Sciatic nerve (tissue), 2 donors: Measurements from ENCODE around the gene PDE9A. TPM values are rescaled to one million over a fixed set of nuclear protein-coding genes. Genes with fewer than 3 reads are reported as not detected.
A peak's percentile ranks its signal among the peaks of the same experiment; 100 is the strongest.
"Not testable (repeated sequence)": the region's sequence is repeated elsewhere in the genome, so short reads cannot be mapped to it uniquely, and the experiment has no call there.

ENCODE experiments used
- ATAC-seq: fragments of 200-7000 bp; cut with Tn5 transposase; one replicate; pipeline ENCODE4 v1.9.1; 2020; ENCODE audit warnings: mild to moderate bottlenecking, moderate library complexity
- DNase-seq: peaks from one replicate; pipeline ENCODE4 v3.0.0-alpha.2; 2020; ENCODE audit warnings: low spot score
- intact Hi-C: fragments of 100-400 bp; cut with DNase I; formaldehyde crosslinking; loops from one replicate; pipeline ENCODE4 v1.14.2; 2022
- total RNA-seq: library from RNA; stranded (reverse); fragmentation: NEBNext Ultra II Directional; extraction: Animal tissue kit (Norgen Biotek cat#: 25700); gene quantifications from one replicate; pipeline ENCODE4 v1.2.1, GENCODE V29; 2021
- donor health status: DM: no; HTN: no; CAD: no.
- donor health status: DM: no; HTN: no; CAD: no.

The PDE9A gene
- total RNA-seq, result 32.6 TPM

DNA sequence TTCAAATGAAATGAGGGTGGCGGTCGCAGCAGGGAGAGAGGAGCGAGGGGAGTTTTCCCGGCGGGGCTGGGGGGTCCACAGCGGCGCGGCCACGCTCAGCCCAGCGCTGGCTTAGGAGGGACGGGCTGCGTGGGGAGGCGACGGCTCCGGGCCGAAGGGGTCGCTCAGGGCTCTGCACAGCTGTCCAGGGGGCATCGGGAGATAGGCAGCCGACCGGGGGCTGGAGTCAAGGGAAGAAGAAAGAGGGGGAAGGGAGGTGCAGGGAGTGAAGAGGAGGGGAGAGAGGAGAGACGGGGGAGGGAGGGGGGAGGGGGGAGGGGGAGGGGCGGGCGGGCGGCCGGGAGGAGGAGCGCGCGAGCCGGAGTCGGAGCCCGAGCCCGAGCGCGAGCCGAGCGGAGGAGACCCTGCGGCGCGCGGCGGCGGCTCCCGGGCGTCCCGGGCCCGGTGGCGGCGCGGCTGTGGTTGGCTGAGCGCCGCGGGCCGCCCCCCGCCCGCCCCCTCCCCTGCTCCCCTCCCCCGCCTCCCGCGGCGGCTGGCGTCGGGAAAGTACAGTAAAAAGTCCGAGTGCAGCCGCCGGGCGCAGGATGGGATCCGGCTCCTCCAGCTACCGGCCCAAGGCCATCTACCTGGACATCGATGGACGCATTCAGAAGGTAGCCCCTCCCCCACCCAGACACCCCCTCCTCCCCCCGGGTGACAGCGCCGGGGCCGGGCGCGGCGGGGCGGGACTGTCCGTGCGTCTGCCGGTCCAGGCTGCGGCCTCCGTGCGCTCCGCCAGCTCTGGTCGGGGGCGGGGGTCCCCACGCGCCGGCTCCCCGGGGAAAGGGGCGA lies at the start of gene PDE9A:
PDE9A (plus strand) TSS at position 391 of the 831 bp plus-strand sequence; CDS start at position 585, 194 bp downstream.
- DNase-seq (no peak), ATAC-seq (peak; percentile 33)
- intact Hi-C loops, result loop anchor here (10.0 kb wide), 1 partner anchor 91 kb away; no protein-coding TSS in a partner anchor

DNA sequence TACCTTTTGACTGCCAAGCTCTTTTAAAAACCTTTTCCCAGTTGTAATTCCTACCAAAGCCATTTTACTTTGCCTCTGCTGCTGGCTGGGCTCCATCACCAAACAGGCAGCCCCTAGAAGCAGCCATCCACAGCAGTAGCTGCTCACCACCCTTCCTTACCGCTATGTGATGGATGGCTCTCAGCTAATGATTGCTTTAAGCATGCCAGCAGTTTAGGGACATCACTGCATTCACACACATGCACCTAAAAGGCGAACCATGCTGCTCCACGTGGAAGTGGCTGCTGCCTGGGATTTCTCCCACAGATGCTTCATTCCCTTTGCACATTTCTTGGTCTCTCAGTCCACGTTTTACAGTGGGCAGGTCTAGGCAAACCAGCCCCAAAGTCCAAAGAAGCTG lies 46.3 kb upstream of the PDE9A start:
- ATAC-seq, result no peak
- no peak for DNase-seq
- intact Hi-C loops, result no loop called here

DNA sequence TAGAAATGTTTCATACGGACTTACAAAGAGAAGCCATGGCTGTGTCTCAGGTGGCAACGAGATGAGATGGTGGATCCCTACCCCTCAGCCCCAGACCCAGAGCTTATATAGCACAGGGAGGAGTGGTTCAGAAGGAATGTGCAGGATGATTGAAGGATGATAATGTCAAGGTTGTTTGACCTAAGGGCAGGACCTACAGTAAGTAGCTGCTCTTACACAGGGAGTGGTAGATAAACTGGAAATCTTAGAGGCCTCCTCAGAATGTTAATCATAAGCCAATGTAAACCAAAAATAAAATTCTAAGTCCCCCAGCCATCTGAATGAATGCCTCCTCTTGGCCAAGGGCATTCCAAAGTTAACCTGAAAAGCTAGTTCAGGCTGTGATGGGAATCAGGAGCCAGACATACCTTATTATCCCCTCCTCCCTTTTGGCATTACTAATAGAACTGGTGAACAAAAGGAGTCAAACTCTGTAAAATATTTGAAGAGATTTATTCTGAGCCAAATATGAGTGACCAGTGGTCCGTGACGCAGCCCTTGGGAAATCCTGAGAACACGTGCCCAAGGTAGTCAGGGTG lies 45.8 kb upstream of the PDE9A start:
- no peak for ATAC-seq
- intact Hi-C loops, result no loop called here
- DNase-seq, result no peak

DNA sequence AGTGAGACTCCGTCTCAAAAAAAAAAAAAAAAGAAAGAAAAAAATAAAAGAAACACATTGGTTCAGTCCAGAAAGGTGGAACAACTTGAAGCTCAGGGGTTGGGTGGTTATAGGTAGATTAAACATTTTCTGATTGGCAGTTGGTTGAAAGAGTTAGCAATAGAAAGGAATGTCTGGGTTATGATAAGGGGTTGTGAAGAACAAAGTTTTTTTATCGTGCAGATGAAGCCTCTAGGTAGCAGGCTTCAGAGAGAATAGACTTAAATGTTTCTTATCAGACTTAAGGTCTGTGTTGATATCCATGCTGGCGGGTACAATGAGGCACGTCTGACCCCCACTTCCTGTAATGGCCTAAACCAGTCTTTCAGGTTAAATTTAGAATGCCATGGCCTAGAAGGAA lies 45.0 kb upstream of the PDE9A start:
- DNase-seq (no peak), ATAC-seq (no peak)
- intact Hi-C loops, result no loop called here

DNA sequence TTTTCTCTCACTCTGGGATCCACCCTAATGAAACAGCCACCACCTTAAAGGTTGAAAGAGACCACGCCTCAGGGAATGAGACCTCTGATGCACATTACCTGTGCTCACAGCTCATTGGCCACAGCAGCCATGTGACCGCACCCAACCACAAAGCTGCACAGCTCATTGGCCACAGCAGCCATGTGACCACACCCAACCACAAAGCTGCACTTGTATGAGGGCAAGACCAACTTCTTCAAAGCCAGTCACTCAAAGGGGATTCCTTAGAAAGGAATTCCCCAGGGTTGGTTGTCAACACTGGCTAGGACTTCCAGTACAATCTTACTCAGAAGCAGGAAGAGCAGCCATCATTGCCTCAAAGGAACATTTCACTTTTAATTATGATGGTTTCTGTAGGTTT lies 43.6 kb upstream of the PDE9A start:
- DNase-seq (no peak), ATAC-seq (no peak)
- intact Hi-C loops, result no loop called here

DNA sequence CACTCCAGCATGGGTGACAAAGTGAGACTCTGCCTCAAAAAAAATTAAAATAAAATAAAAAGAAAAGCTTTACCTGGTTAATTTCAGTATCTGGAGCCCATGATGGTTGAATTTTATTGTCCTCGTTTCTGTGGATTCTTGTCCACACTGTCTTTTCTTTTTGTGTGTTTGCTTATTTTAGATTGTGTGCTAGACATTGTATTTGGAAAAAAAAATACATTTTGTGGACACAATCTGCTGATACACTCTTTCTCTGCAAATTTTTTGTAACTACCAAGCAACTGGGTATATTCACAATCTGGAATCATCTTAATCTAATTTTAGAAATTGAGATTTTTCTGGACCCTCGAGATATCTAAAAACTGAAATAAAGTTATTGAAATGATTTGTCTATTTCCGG lies 41.6 kb upstream of the PDE9A start:
- DNase-seq, result no peak
- no peak for ATAC-seq
- intact Hi-C loops, result no loop called here

DNA sequence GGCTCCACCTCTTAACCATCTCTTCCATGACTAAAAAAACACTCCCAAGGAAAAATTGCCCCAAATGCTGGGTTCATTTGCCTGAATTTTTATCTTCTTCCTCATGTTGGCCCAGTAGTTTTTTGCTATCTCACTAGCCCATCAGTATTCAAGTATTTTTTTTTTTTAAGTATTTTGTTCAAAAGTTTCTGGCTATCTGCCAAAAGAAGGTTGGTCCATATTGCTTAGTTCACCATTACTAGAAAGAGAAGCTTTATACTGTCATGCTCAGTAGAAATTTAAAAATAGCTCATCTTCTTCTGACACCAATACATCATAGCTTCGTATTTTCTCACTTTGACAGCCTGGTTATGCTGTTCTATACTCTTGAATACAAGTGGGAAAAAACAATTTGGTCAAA lies 41.0 kb upstream of the PDE9A start:
- DNase-seq (no peak), ATAC-seq (no peak)
- intact Hi-C loops, result no loop called here

DNA sequence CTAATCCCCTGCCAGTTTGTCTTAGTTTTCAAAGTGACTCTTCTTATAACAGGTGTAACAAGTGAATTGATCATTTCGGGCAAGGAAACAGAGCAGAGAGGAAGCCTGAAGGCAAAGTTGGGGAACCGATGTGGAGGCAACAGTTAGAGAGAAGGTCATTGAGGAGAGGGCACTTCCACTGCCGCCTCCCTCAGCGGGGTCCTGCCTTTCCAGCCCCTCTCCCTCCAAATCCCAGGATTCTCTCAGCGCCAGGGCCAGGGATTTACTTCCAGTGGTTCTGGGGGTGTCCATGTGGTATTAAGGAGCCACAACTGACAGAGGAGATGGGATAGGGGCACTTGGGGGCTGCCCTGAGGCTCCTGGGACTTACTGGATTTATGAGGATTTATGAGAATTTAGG lies 39.7 kb upstream of the PDE9A start:
- DNase-seq (peak; percentile 26), ATAC-seq (no peak)
- intact Hi-C loops, result no loop called here

DNA sequence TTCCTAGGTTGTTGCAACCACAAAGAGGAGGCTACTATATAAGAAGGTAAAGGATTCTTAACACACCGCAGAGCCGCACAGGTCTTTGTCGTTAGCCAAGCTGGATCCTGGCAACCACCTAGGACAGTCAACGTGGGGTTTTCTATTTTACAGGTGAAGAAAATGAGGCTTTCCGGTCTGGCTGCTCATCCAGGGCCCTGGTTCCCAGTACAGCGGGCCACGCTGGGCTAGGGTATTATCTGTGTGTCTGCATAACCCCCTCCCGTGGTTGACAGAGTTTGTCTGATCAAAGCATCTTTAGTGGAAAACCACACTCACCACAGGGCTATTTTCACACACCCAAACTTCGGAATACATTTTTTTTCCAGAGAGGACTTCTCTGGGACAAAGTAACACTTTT lies 39.0 kb upstream of the PDE9A start:
- DNase-seq, result peak; percentile 7
- intact Hi-C loops, result no loop called here

DNA sequence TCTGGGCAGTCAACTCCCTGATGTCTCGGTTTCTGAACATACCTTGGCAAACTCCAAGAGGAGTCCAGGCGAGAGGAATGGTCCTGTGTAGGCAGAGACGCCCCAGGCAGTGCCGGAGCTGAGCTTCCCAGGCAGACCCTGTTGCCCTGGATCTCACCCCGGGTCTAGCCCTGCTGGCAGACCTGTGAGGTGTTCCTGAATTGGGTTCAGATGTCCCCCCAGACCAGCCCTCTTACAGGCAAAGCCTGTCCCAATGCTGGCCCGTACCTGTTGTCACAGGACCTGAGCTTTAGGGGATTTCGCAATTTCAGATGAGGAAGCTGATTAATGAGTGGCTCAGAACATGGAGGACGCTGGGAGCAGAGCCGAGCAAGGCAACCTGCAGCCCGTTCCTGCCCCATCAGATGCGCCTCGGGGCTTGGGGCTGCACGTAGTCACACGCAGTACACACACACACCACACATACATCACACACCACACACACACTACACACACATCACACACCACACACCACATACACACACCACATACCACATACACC lies 38.5 kb upstream of the PDE9A start:
- peak; percentile 25 for ATAC-seq
- peak; percentile 41 for DNase-seq
- intact Hi-C loops, result no loop called here

More for the DNA sequence above, 39.0 kb upstream of the PDE9A start:
- no peak for ATAC-seq

DNA sequence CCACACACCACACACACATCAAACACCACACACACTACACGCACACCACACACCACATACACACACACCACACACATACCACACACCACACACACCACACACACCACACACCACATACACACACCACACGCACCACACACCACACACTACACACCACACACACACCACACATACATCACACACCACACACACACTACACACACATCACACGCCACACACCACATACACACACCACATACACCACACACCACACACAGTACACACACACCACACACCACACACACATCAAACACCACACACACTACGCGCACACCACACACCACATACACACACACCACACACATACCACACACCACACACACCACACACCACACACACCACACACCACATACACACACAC lies 38.0 kb upstream of the PDE9A start:
- peak; percentile 23 for ATAC-seq
- intact Hi-C loops, DNase-seq: not testable (repeated sequence)

DNA sequence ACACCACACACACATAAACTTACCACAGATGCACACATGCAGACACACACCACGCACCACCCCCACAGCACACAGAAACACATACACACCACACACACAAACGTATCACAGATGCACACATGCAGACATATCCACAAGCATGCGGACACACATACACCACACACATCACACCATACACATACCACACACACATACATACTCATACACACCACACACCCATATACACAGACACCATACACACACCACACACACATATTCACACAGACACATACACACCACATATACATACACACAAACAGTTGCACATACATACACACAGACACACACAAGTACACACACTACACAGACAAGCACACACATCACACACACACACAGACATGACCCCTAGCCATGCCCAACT lies 37.5 kb upstream of the PDE9A start:
- intact Hi-C loops, result no loop called here
- DNase-seq, result peak; percentile 9
- ATAC-seq, result no peak

DNA sequence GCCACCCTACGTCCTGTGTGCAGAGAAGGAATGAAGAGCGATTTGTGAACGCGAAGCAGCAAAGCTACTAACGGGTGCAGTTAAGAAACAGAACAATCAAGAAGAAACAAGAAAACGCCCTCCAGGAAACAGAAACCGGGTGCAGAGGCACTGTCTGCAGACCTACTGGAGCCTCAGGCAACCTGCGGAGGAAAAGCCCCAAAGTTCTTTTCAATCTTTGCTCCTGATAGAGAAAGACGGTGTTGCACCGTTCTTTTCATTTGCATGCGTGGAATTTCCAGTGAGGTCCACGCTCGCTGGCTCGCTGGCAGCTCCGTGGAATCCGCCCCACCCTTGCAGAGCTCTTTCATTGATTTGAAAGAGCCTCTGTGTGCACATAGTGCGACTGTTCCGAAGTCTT lies 37.0 kb upstream of the PDE9A start:
- peak; percentile 46 for DNase-seq
- intact Hi-C loops, result no loop called here

DNA sequence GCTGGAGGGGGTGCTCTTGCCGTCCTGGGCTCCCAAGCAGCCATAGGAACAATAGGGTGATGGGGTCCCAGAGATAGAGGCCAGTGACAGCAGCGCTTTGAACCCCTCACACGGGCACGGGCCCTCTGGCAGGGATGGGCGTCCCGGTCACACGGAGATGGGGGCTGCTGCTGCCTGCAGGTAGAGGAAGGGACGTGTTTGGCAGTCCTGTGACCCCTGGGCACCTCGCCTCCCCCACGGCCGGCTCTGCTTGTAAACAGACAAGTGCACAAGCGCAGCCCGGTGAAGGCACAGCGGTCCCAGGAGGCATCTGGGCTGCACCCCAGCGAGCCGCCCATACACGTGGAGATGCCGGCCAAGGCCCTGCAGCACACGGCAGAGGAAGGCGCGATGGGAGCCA lies 36.5 kb upstream of the PDE9A start:
- intact Hi-C loops, result no loop called here
- DNase-seq (peak; percentile 58), ATAC-seq (no peak)

More for the DNA sequence above, 37.0 kb upstream of the PDE9A start:
- peak; percentile 35 for ATAC-seq

DNA sequence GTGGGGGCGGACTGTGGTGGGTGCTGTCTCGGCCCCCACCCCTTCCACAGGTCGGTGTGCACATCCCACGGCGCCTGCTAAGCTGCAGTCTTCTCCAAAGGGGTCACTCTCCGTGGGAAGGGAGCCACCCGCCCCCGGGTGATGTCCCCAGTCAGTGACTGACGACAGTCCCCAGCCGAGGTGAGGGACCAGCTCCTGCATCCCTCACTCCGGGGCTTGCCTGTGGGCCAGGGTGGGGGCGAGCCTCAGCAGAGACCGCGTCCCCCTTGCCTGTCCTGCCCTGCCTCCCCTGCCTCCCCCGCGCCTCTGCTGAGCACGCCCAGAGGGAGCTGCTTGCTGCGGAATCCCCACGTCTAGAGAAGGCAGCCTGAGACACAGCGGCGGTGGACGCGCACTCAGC lies 35.9 kb upstream of the PDE9A start:
- ATAC-seq, result no peak
- intact Hi-C loops, result no loop called here
- DNase-seq, result peak; percentile 57

DNA sequence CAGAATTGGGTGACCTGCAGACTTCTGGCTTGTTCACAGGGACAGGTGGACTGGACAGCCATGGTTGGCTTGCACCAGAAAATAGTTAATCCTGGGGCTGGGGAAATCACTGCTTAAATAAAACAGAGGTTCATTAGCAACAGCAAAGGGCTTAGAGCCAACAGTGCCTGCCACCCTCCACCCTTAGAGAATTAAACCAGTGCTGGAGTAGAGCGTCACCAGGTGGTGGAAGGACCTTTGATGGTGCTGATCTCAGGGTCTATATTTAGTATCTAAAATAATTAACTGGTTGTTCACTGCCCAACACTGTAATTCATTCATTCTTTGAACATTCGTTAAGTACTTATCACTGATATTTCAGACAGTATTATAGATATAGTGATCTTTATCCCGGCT lies 34.7 kb upstream of the PDE9A start:
- DNase-seq (peak; percentile 25), ATAC-seq (no peak)
- intact Hi-C loops, result no loop called here

DNA sequence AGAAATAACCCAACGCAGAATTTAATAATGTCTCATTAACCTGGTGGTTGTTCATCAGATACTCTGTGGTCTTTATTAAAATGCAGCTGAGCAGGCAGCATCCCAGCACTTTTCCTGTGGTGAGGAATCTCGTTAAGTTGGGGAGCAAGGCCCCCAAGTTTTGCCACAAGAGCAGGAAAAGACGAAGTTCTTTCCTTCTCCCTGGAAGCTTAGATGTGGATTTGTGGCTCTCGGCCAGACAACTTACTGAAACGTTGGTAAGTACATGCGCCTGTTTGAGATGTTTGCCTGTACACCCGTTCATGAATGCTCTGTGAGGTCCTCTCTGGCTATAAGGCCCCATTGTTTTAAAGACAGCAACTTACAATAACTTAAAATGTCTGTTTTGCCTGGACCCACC lies 34.3 kb upstream of the PDE9A start:
- intact Hi-C loops, result no loop called here
- DNase-seq (peak; percentile 21), ATAC-seq (no peak)

DNA sequence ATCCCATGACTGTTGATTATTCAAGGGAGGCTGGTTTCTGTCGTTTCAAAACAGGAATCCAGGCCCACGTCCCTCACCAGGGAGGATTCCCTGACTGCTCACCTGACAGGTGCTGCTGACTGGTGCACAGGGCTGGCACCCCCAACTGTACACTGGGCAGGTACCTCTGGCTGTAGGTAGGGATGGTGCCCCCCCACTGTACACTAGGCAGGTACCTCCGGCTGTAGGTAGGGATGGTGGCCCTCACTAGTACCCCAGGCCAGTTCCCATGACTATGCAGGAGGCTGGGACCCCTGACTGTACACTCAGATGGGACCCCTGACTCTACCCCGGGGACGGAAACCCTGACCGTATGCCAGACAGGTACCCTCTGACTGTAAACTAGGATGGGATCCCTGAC lies 33.6 kb upstream of the PDE9A start:
- DNase-seq (peak; percentile 33), ATAC-seq (no peak)
- intact Hi-C loops, result no loop called here

DNA sequence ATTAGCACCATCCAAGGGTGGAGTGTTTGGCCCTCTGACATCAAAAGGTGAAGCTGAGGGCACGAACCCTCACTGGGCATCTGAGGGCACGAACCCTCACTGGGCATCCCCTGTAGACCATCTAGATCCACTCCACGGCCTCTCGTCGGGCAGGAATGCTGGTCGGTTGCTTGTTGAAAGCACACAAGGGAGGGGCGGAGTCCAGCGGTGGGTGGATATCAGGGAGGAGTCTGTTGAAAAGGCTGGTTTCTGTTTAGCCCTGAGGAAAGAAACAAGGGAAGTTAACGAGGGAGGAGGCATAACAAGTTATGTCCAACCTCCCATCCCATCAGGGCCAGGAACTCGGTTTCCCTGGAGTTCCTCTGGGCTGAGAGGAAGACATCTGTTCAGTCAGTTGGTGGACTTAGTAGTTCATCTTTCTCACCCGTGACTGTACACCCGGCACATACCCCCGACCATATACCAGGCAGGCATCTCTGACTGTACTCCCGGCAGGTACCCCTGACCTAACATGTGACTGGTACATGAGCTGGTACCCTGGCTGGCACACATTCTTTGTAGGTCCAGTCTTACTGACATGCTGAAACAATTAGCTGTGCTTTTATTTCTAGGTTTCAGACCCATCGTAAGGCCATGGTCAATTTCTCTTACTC lies 32.1 kb upstream of the PDE9A start:
- peak; percentile 65 for DNase-seq
- intact Hi-C loops, result no loop called here
- peak; percentile 68 for ATAC-seq

DNA sequence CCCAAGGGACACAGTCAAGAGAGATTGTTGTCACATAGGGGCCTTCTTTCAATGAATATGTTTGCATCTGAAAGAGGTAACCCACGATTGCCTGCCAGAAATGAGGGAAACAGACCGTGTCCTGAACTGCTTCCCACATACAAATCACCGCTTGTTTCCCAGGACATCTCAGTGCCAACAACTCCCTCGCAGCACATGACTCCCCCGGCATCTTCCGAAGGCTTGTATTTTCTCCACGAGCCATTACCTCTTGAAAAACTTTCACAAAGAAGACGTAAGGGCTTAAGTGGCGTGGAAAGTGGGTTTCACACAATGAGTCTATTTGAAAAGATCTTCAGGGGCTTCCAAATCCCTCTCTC lies 31.6 kb upstream of the PDE9A start:
- intact Hi-C loops, result no loop called here
- peak; percentile 43 for DNase-seq
- peak; percentile 65 for ATAC-seq
